Posterior cingulate gyrus (tissue), 11 donors: Measurements from ENCODE around the gene FUT8.
"Not testable (repeated sequence)": the region's sequence is repeated elsewhere in the genome, so short reads cannot be mapped to it uniquely, and the experiment has no call there.

Experiments used
- DNase-seq, 10 donors: peaks; one replicate each; pipeline versions ENCODE4 v3.0.0 to v3.0.0-alpha.2; 2020 to 2021; ENCODE audit warnings: mixed read lengths in 3 of 10
- intact Hi-C: fragments of 100-400 bp; cut with DNase I; formaldehyde crosslinking; loops from one replicate; pipeline ENCODE4 v1.15.1; 2023

Gene FUT8

GRCh38 chr14:65599375-65599774 is 186.8 kb downstream of the FUT8 start:
- intact Hi-C loops, result no loop called here
- DNase-seq, result no peak

GRCh38 chr14:65600742-65601141 is 188.2 kb downstream of the FUT8 start:
- DNase-seq, result no peak
- intact Hi-C loops, result no loop called here

- no peak for DNase-seq
- intact Hi-C loops, result no loop called here
Measured at GRCh38 chr14:65604535-65604934, 192.0 kb downstream of the FUT8 start.

- no peak for DNase-seq
- intact Hi-C loops, result no loop called here
Measured at GRCh38 chr14:65604936-65605335, 192.4 kb downstream of the FUT8 start.

- DNase-seq, result no peak
- intact Hi-C loops, result no loop called here
Measured at GRCh38 chr14:65606460-65606859, 193.9 kb downstream of the FUT8 start.

GRCh38 chr14:65613131-65613650 is 200.7 kb downstream of the FUT8 start:
- no peak for DNase-seq
- intact Hi-C loops, result no loop called here

- intact Hi-C loops, result no loop called here
- DNase-seq, result no peak
Measured at GRCh38 chr14:65618996-65619395, 206.5 kb downstream of the FUT8 start.

GRCh38 chr14:65620195-65620594 is 207.7 kb downstream of the FUT8 start:
- DNase-seq, result no peak
- intact Hi-C loops, result no loop called here

GRCh38 chr14:65622703-65623102 is 210.2 kb downstream of the FUT8 start:
- intact Hi-C loops, result no loop called here
- DNase-seq, result no peak

GRCh38 chr14:65623759-65624158 is 211.2 kb downstream of the FUT8 start:
- intact Hi-C loops, result no loop called here

GRCh38 chr14:65627315-65627714 is 214.8 kb downstream of the FUT8 start:
- no peak for DNase-seq
- intact Hi-C loops, result no loop called here

More at GRCh38 chr14:65623759-65624158, 211.2 kb downstream of the FUT8 start:
- no peak for DNase-seq

GRCh38 chr14:65628664-65629063 is 216.1 kb downstream of the FUT8 start:
- intact Hi-C loops, result no loop called here

GRCh38 chr14:65631040-65631439 is 218.5 kb downstream of the FUT8 start:
- DNase-seq, result no peak
- intact Hi-C loops, result no loop called here

More at GRCh38 chr14:65628664-65629063, 216.1 kb downstream of the FUT8 start:
- DNase-seq, result no peak

GRCh38 chr14:65632487-65632886 is 220.0 kb downstream of the FUT8 start:
- DNase-seq, result no peak
- intact Hi-C loops, result no loop called here

GRCh38 chr14:65633666-65634065 is 221.1 kb downstream of the FUT8 start:
- DNase-seq, intact Hi-C loops: not testable (repeated sequence)

GRCh38 chr14:65637780-65638179 is 225.2 kb downstream of the FUT8 start:
- no peak for DNase-seq
- intact Hi-C loops, result no loop called here

- no peak for DNase-seq
- intact Hi-C loops, result no loop called here
Measured at GRCh38 chr14:65639216-65639615, 226.7 kb downstream of the FUT8 start.

GRCh38 chr14:65650826-65651225 is 238.3 kb downstream of the FUT8 start:
- DNase-seq, result no peak
- intact Hi-C loops, result no loop called here

GRCh38 chr14:65656554-65656953 is 244.0 kb downstream of the FUT8 start:
- DNase-seq, result no peak
- intact Hi-C loops, result no loop called here

- DNase-seq, result no peak
- intact Hi-C loops, result no loop called here
Measured at GRCh38 chr14:65658202-65658601, 245.7 kb downstream of the FUT8 start.

- DNase-seq, result no peak
- intact Hi-C loops, result no loop called here
Measured at GRCh38 chr14:65661865-65662264, 249.3 kb downstream of the FUT8 start.

GRCh38 chr14:65664436-65664835 is 251.9 kb downstream of the FUT8 start:
- no peak for DNase-seq
- intact Hi-C loops, result no loop called here

GRCh38 chr14:65676361-65677014 is 264.0 kb downstream of the FUT8 start:
- DNase-seq, result no peak
- intact Hi-C loops, result loop anchor here (10.0 kb wide), 1 partner anchor 252 kb away; no protein-coding TSS in a partner anchor
